HG03025 (cell line): ENCODE measurements around the gene POLR1G.

Experiments used
- ATAC-seq: cut with Tn5 transposase; IDR thresholded peaks from one replicate; pipeline ENCODE4 v1.9.1; 2021; ENCODE audit warnings: mild to moderate bottlenecking, moderate library complexity; ENCODE audit not compliant: unreplicated experiment, low FRiP score

The POLR1G gene

GRCh38 chr19:45406226-45407090 lies at the start of gene POLR1G:
POLR1G (plus strand) TSS chr19:45406644; CDS start chr19:45406697, 53 bp downstream.
- peak; percentile 62 for ATAC-seq

- no peak for ATAC-seq
These were observed 49.5 kb upstream of the POLR1G start for GRCh38 chr19:45356760-45357444.

- no peak for ATAC-seq
These were observed 49.0 kb upstream of the POLR1G start for GRCh38 chr19:45357445-45357783.

GRCh38 chr19:45358213-45358792 lies 48.1 kb upstream of the POLR1G start:
- ATAC-seq = no peak

GRCh38 chr19:45361608-45362007 lies 44.8 kb upstream of the POLR1G start:
- ATAC-seq = no peak

GRCh38 chr19:45362291-45362690 lies 44.2 kb upstream of the POLR1G start:
- ATAC-seq = no peak

- no peak for ATAC-seq
These were observed 42.5 kb upstream of the POLR1G start for GRCh38 chr19:45363861-45364459.

GRCh38 chr19:45364696-45365095 lies 41.7 kb upstream of the POLR1G start:
- no peak for ATAC-seq

GRCh38 chr19:45368127-45368526 lies 38.3 kb upstream of the POLR1G start:
- ATAC-seq = no peak

- ATAC-seq = no peak
These were observed 37.6 kb upstream of the POLR1G start for GRCh38 chr19:45368737-45369340.

GRCh38 chr19:45370410-45371204 lies 35.8 kb upstream of the POLR1G start, which contains the start of gene ERCC2:
ERCC2 (minus strand) TSS chr19:45370573; CDS start chr19:45370540, 33 bp downstream.
- ATAC-seq = peak; percentile 89

GRCh38 chr19:45376045-45376724 lies 30.3 kb upstream of the POLR1G start:
- no peak for ATAC-seq

- no peak for ATAC-seq
These were observed 26.3 kb upstream of the POLR1G start for GRCh38 chr19:45380107-45380506.

GRCh38 chr19:45382426-45382825 lies 24.0 kb upstream of the POLR1G start:
- ATAC-seq = no peak

- ATAC-seq = no peak
These were observed 20.8 kb upstream of the POLR1G start for GRCh38 chr19:45385392-45386221.

- no peak for ATAC-seq
These were observed 15.1 kb upstream of the POLR1G start for GRCh38 chr19:45391346-45391745.

GRCh38 chr19:45391871-45392665 lies 14.4 kb upstream of the POLR1G start:
- ATAC-seq = no peak
